Effector memory CD4-positive, alpha-beta T cell (primary cell): Measurements from ENCODE around the gene PROSER2.

Experiments used
- DNase-seq, 3 donors: peaks; one replicate each; pipeline ENCODE4 v3.0.0-alpha.2; 2020
- H3K27ac ChIP-seq: 2 replicates; pipeline ENCODE4 v1.7.0; 2013; ENCODE audit warnings: mild to moderate bottlenecking, low read length, moderate library complexity; ENCODE audit not compliant: insufficient read depth, poor library complexity, severe bottlenecking
- H3K27me3 ChIP-seq: replicated peaks from 2 replicates; pipeline ENCODE4 v1.7.0; 2013; ENCODE audit warnings: mild to moderate bottlenecking, low read length; ENCODE audit not compliant: insufficient read depth, control insufficient read depth, poor library complexity, severe bottlenecking
- H3K36me3 ChIP-seq: 2 replicates; pipeline ENCODE4 v1.7.0; 2013; ENCODE audit warnings: mild to moderate bottlenecking, low read length, moderate library complexity; ENCODE audit not compliant: control insufficient read depth, insufficient read depth
- H3K4me1 ChIP-seq: 2 replicates; pipeline ENCODE4 v1.7.0; 2013; ENCODE audit warnings: low read length, mild to moderate bottlenecking; ENCODE audit not compliant: control insufficient read depth, insufficient read depth, poor library complexity, severe bottlenecking
- H3K4me3 ChIP-seq: 2 replicates; pipeline ENCODE4 v1.7.0; 2013; ENCODE audit warnings: low read length, low read depth, mild to moderate bottlenecking; ENCODE audit not compliant: insufficient read depth, poor library complexity, severe bottlenecking
- H3K9me3 ChIP-seq: 2 replicates; pipeline ENCODE4 v1.7.0; 2013; ENCODE audit warnings: mild to moderate bottlenecking, low read length, moderate library complexity; ENCODE audit not compliant: control insufficient read depth

Gene PROSER2

GRCh38 chr10:11901036-11901301, 77.8 kb downstream of the PROSER2 start:
- Histone ChIP-seq H3K4me3 (no peak overlapping the region), H3K36me3 (no peaks in the 10 kb centered on the region), H3K27me3 (no peaks in the 10 kb centered on the region), H3K4me1 (no peaks in the 10 kb centered on the region), H3K9me3 (no peaks in the 10 kb centered on the region), H3K27ac (no peak overlapping the region)
- DNase-seq: no peak

DNA sequence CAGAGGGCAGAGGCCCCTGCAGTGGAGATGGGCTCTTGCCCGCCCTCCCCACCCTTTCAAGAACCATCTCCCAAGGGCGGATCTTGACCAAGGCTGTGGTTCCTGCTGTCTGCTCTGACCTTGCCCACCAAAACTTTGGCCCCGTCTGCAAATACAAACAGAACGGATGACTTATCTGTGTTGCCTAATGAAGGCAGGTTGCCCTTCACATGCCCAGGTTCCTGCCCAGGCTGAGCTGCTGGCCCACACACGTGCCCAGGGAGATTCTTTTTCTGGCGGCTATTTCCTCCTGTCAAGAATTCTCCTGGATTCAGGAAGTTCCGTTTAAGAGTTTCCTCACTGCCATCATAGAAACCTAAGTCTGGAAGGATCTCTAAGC, 78.3 kb downstream of the PROSER2 start:
- Histone ChIP-seq H3K36me3 (no peaks in the 10 kb centered on the region), H3K9me3 (no peaks in the 10 kb centered on the region), H3K4me3 (no peak overlapping the region), H3K27ac (no peak overlapping the region), H3K27me3 (no peaks in the 10 kb centered on the region), H3K4me1 (no peaks in the 10 kb centered on the region)
- DNase-seq: no peak

DNA sequence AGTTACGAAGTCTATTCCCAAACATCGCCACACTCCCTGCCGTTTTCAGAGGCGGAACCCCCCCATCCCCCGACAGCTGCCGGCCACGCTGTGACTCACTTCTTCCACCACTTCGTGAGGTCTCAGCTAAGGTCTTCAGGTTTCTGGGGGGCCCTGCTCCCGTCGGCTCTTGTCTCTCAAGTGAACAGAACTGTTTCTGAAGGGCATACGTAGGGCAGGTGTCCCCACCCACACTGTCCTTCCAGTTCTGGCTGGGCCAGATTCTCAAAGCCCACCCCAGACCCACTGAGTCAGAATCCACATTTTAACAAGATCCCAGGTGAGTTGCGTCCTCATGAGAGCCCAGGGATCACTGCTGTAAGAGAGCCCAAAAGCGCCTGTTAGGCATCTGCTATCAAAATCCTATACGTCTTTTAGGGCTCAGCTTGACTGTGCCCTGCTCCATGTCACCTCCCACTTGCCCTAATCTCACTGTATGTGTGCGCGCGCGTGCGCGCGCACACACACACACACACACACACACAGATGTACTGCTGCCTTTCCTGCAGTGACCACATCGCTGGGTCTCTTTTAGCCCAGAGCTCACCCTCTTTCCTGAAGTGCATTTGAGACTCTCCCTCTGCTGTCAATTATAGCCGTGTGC, 78.8 kb downstream of the PROSER2 start:
- no peak overlapping the region for H3K27ac ChIP-seq
- H3K36me3 ChIP-seq: no peaks in the 10 kb centered on the region
- H3K4me3 ChIP-seq: no peak overlapping the region
- no peaks in the 10 kb centered on the region for H3K27me3 ChIP-seq
- no peaks in the 10 kb centered on the region for H3K4me1 ChIP-seq
- no peaks in the 10 kb centered on the region for H3K9me3 ChIP-seq
- no peak for DNase-seq

GRCh38 chr10:11902646-11903045, 79.5 kb downstream of the PROSER2 start:
- Histone ChIP-seq H3K9me3 (no peaks in the 10 kb centered on the region), H3K27me3 (no peaks in the 10 kb centered on the region), H3K4me3 (no peak overlapping the region), H3K36me3 (no peaks in the 10 kb centered on the region), H3K4me1 (no peaks in the 10 kb centered on the region), H3K27ac (no peak overlapping the region)
- DNase-seq: no peak

DNA sequence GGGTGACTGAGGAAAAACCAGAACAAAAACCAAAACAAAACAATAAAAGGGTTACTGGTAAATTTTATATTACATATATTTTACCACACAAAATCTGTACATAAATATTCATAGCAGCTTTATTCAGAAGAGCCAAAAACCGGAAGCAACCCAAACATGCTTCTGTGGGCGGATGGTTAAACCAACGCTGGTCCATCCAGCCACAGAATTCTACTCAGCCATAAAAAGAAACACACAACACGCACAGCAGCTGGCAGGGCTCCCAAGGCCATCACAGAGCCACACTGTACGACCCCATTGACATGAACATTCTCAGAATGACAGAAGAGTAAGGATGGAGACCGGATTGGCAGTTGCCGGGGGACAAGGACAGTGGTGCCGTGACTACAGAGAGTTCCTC, 83.6 kb downstream of the PROSER2 start:
- Histone ChIP-seq H3K9me3 (no peaks in the 10 kb centered on the region), H3K27ac (no peak overlapping the region), H3K4me3 (no peak overlapping the region), H3K36me3 (no peaks in the 10 kb centered on the region), H3K4me1 (no peaks in the 10 kb centered on the region), H3K27me3 (no peaks in the 10 kb centered on the region)
- DNase-seq: no peak

DNA sequence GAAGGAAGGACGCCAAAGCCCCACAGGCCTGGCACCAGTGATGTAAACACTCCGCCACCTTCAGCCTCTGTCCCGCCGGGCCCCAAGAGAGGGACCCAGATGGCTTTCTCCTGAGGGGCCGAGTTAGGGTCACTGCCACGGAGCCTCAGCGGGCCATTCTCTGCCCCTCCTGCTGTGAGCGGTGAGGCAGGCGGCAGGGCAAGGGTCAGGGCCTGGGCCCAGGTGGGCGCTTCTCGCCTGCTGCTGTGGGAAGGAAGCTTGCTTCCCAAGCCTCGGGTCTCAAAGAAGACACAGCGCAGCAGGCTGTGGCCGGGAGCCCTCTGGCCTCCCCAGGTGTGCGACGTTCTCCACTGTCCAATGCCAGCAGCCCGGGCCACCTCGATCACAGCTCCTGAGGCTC, 84.8 kb downstream of the PROSER2 start:
- Histone ChIP-seq H3K4me3 (no peak overlapping the region), H3K4me1 (no peaks in the 10 kb centered on the region), H3K27ac (no peak overlapping the region), H3K27me3 (no peaks in the 10 kb centered on the region), H3K9me3 (no peaks in the 10 kb centered on the region), H3K36me3 (no peaks in the 10 kb centered on the region)
- DNase-seq: no peak

DNA sequence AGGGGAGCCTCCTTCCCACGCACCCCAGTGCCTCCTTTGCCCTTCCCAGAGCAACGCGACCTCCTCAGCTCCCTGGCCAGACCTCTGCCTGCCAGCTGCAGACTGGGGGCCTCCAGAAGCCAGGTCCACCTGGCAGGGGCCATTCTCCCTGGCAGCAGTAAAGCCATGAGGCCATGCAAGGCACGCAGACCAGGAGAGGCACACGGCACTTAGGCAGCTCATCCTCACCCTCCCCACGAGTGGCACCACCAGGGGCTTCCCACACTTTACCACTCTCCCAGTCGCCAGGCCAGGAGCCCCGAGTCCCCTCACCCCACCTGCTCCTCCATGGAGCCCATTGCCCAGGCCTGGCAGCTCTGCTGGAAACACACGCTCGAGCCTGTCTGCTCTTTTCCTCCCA, 85.4 kb downstream of the PROSER2 start:
- H3K27me3 ChIP-seq: no peaks in the 10 kb centered on the region
- DNase-seq: no peak
- no peak overlapping the region for H3K4me3 ChIP-seq
- no peak overlapping the region for H3K27ac ChIP-seq
- no peaks in the 10 kb centered on the region for H3K36me3 ChIP-seq
- H3K4me1 ChIP-seq: no peaks in the 10 kb centered on the region
- no peaks in the 10 kb centered on the region for H3K9me3 ChIP-seq

GRCh38 chr10:11908991-11909390, 85.8 kb downstream of the PROSER2 start:
- H3K27ac ChIP-seq: no peak overlapping the region
- no peak for DNase-seq
- H3K36me3 ChIP-seq: no peaks in the 10 kb centered on the region
- no peaks in the 10 kb centered on the region for H3K9me3 ChIP-seq
- no peak overlapping the region for H3K4me3 ChIP-seq
- no peaks in the 10 kb centered on the region for H3K27me3 ChIP-seq
- H3K4me1 ChIP-seq: no peaks in the 10 kb centered on the region

GRCh38 chr10:11909618-11910017, 86.5 kb downstream of the PROSER2 start:
- no peak overlapping the region for H3K27ac ChIP-seq
- DNase-seq: no peak
- H3K4me3 ChIP-seq: no peak overlapping the region
- H3K4me1 ChIP-seq: no peaks in the 10 kb centered on the region
- H3K9me3 ChIP-seq: no peaks in the 10 kb centered on the region
- H3K27me3 ChIP-seq: no peaks in the 10 kb centered on the region
- H3K36me3 ChIP-seq: no peaks in the 10 kb centered on the region

- H3K4me1 ChIP-seq: no peaks in the 10 kb centered on the region
- no peak overlapping the region for H3K4me3 ChIP-seq
- H3K9me3 ChIP-seq: no peaks in the 10 kb centered on the region
- no peak for DNase-seq
- H3K27ac ChIP-seq: no peak overlapping the region
- no peaks in the 10 kb centered on the region for H3K36me3 ChIP-seq
- no peaks in the 10 kb centered on the region for H3K27me3 ChIP-seq
These were observed 86.9 kb downstream of the PROSER2 start for GRCh38 chr10:11910102-11910501.
